Activated CD4-positive, alpha-beta T cell treated with anti-CD3 and anti-CD28 coated beads, Interleukin-2, amount 50 U/mL, for 48 hours (primary cell): Measurements from ENCODE around the gene RAB33A.
"Not testable (repeated sequence)": the region's sequence is repeated elsewhere in the genome, so short reads cannot be mapped to it uniquely, and the experiment has no call there.

ENCODE experiments used
- DNase-seq, 2 experiments: peaks; one replicate each; pipeline ENCODE4 v3.0.0-alpha.2; 2020

RAB33A gene

GRCh38 chrX:130173190-130173895 is 1.6 kb downstream of the RAB33A start:
- DNase-seq: peak; percentile 49 to 70

GRCh38 chrX:130174045-130174704 is 2.4 kb downstream of the RAB33A start:
- DNase-seq: no peak

GRCh38 chrX:130174937-130175336 is 3.2 kb downstream of the RAB33A start:
- no peak for DNase-seq

- no peak for DNase-seq
Measured at GRCh38 chrX:130176354-130176776, 4.6 kb downstream of the RAB33A start.

- DNase-seq: no peak
Measured at GRCh38 chrX:130176942-130177341, 5.2 kb downstream of the RAB33A start.

- DNase-seq: no peak
Measured at GRCh38 chrX:130179170-130179569, 7.4 kb downstream of the RAB33A start.

GRCh38 chrX:130179579-130180215 is 7.9 kb downstream of the RAB33A start:
- no peak for DNase-seq

- no peak for DNase-seq
Measured at GRCh38 chrX:130184168-130184567, 12.4 kb downstream of the RAB33A start.

- DNase-seq: no peak
Measured at GRCh38 chrX:130184857-130185256, 13.1 kb downstream of the RAB33A start.

- no peak for DNase-seq
Measured at GRCh38 chrX:130186651-130187050, 14.9 kb downstream of the RAB33A start.

- no peak for DNase-seq
Measured at GRCh38 chrX:130190801-130191200, 19.0 kb downstream of the RAB33A start.

GRCh38 chrX:130196466-130196865 is 24.7 kb downstream of the RAB33A start:
- no peak for DNase-seq

GRCh38 chrX:130197464-130197863 is 25.7 kb downstream of the RAB33A start:
- DNase-seq: no peak

- no peak for DNase-seq
Measured at GRCh38 chrX:130204647-130205046, 32.9 kb downstream of the RAB33A start.

- DNase-seq: no peak
Measured at GRCh38 chrX:130211415-130212186, 39.8 kb downstream of the RAB33A start.

- DNase-seq: no peak
Measured at GRCh38 chrX:130212371-130212770, 40.6 kb downstream of the RAB33A start.

GRCh38 chrX:130213376-130213775 is 41.6 kb downstream of the RAB33A start:
- DNase-seq: no peak

GRCh38 chrX:130216320-130216719 is 44.6 kb downstream of the RAB33A start:
- DNase-seq: no peak

GRCh38 chrX:130224810-130225209 is 53.0 kb downstream of the RAB33A start:
- no peak for DNase-seq

- no peak for DNase-seq
Measured at GRCh38 chrX:130228871-130229270, 57.1 kb downstream of the RAB33A start.

GRCh38 chrX:130231184-130231583 is 59.4 kb downstream of the RAB33A start:
- not testable (repeated sequence) for DNase-seq
